22Rv1 (cell line): ENCODE measurements around the gene ACP6.

ENCODE experiments used
- H3K27ac ChIP-seq: fragments of 450-650 bp; 2 replicates; pipeline ENCODE4 v1.5.1; 2017
- CTCF ChIP-seq: fragments of 450-650 bp; IDR thresholded peaks from 2 replicates; pipeline ENCODE4 v1.5.1; 2017; ENCODE audit warnings: mild to moderate bottlenecking
- ZFX ChIP-seq: fragments of 450-650 bp; IDR thresholded peaks from 2 replicates; pipeline ENCODE4 v1.6.1; 2017; ENCODE audit warnings: antibody characterized with exemption, borderline replicate concordance

Gene ACP6

GRCh38 chr1:147647796-147648633, 22.3 kb downstream of the ACP6 start:
- TF ChIP-seq CTCF (no peak), ZFX (no peak)
- no peak overlapping the region for H3K27ac ChIP-seq

GRCh38 chr1:147643974-147644373, 26.4 kb downstream of the ACP6 start:
- TF ChIP-seq CTCF (no peak), ZFX (no peak)
- H3K27ac ChIP-seq, result no peak overlapping the region

- TF ChIP-seq CTCF, result peak; percentile 98
- TF ChIP-seq ZFX, result no peak
- no peak overlapping the region for H3K27ac ChIP-seq
Measured at GRCh38 chr1:147641695-147642592, 28.4 kb downstream of the ACP6 start.

- no peak overlapping the region for H3K27ac ChIP-seq
- TF ChIP-seq CTCF, result no peak
- no peak for TF ChIP-seq ZFX
Measured at GRCh38 chr1:147641291-147641690, 29.0 kb downstream of the ACP6 start.

GRCh38 chr1:147640553-147641165, 29.7 kb downstream of the ACP6 start:
- TF ChIP-seq CTCF, result peak; percentile 98
- no peak for TF ChIP-seq ZFX
- no peak overlapping the region for H3K27ac ChIP-seq

- H3K27ac ChIP-seq, result no peak overlapping the region
- TF ChIP-seq ZFX, result no peak
- TF ChIP-seq CTCF, result no peak
Measured at GRCh38 chr1:147636314-147636713, 34.0 kb downstream of the ACP6 start.
